HPDE6-E6E7 (cell line): ENCODE measurements around the gene PXDN.

Experiments used
- DNase-seq: peaks from one replicate; pipeline ENCODE4 v3.0.0; 2011; ENCODE audit warnings: missing footprints; ENCODE audit errors: extremely low spot score

PXDN gene

DNA sequence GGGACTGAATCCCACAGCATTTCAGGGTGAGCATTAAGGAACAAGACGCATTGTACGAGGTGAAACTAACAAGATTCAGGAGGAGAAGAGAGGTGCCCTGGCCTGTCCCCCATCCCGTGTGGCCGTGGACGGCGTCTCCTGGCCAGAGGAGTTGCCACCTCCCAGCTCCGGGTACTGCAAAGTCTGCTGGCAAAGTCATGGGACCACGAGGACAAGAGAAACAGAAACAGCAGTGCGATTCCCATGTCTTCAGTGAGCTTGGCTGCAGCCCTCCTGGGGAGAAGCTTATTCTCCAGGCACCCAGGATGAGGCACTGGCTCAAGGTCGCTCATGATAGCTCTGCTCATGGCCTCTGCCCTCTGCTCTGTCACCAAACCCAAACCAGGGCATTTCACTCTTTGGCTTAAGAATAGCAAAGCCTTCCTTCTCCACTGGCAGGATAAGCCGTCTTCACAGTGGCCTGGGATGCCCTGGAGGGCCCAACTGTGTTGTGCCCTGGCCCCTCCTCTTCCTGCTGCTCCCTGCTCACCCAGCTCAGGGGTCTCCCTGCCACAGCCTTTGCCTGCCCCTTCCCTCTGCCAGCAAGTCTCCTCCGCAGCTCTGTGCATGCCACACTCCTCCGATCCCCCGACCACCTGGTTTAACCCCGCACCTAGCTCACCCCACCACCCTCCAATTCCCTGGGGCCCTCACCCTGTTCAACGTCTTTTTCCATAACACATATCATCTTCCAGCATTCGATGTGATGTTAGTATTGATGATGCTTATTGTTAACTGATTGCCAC, 144.8 kb downstream of the PXDN start:
- DNase-seq, result no peak

- DNase-seq, result no peak
Measured at GRCh38 chr2:1598800-1599199, 145.5 kb downstream of the PXDN start.

DNA sequence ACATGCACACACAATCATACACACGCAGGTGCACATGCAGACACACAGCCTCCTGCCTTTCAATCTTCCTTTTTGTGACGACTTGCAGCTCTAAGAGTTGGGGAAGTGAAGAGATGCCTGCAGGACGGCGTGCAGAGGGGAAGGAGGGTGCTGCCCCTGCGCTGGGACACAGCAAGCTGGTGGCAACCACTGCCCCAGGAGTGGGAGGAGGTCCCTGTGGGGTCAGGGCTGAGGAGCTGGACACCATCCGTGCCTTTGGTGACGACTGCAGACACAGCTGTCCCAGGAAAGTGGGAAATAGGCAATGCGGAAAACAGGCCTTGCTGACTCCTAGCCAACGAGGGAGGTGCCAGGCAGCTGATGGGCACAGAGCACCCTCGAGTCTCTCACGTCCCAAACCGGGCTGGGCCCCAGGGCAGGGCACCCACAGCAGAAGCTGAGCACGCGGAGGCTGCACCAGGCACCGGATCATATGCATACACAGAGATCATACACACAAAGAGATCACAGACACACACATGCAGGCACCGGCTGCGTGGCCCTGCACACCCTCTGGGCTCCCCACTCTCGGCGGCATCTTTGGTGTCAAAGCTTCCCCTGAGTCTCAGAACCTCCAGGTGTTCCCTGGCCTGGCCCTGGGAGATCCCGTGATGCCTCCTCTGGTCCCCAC, 146.1 kb downstream of the PXDN start:
- no peak for DNase-seq

- no peak for DNase-seq
Measured at GRCh38 chr2:1595274-1595673, 149.0 kb downstream of the PXDN start.

GRCh38 chr2:1594373-1595171, 149.7 kb downstream of the PXDN start:
- DNase-seq, result no peak

DNA sequence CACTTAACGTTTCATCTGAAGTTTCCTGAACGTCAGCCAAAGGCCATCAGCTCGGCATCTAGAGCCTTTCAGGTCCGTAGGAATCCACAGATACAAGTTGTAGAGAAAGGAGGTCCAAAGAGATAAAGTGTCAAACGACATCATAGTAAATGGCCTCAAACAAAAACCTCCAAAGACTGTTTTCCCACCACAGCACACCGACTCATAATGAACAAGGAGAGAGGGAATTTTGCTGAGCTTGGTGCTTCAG, 150.3 kb downstream of the PXDN start:
- DNase-seq, result no peak

GRCh38 chr2:1593371-1594122, 150.8 kb downstream of the PXDN start:
- peak; percentile 45 for DNase-seq

DNA sequence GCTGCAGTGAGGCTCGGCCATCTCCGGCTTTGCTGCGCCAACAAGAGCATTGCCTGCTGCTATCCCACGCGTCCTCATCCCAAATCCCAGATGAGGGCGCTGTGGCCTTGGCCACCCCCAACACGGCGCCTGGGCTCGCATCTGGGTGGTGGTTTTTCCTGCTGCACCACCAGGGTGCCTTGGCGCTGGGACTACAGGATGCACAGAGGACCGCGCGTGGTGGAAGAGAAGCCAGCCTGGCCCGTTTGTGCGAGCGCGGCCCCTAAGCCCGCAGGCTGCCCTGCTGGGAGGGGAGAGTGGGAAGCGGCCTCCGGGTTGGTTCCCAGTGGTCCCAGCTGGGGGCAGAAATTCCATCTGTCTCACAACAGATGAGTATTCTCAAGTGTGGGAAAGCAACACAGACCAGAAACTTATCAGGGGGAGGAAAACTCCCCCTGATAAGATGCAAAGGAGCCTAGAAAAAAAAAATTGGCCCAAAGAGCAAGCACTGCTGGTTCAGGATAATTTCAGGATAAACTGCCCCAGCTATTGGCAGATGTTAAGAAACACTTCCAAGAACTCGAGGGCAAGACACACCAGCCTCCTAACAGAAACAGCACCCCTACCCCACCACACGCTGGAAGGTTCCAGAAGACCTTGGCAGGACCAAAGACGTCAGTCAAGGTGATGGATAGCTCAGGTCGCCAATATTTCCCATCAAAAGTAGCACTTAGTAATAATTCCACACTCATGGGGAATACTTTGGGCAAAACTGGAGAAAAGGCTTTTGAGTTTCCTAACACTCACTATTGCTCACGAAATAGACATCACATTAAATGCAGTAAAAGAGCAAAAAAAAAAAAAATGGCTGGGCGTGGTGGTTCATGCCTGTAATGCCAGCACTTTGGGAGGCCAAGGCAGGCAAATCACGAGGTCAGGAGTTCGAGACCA, 152.1 kb downstream of the PXDN start:
- DNase-seq, result peak; percentile 41

- no peak for DNase-seq
Measured at GRCh38 chr2:1591461-1591770, 152.9 kb downstream of the PXDN start.

GRCh38 chr2:1590596-1591460, 153.5 kb downstream of the PXDN start:
- DNase-seq, result no peak

GRCh38 chr2:1588978-1589621, 155.2 kb downstream of the PXDN start:
- no peak for DNase-seq

- DNase-seq, result no peak
Measured at GRCh38 chr2:1588051-1588977, 156.0 kb downstream of the PXDN start.

DNA sequence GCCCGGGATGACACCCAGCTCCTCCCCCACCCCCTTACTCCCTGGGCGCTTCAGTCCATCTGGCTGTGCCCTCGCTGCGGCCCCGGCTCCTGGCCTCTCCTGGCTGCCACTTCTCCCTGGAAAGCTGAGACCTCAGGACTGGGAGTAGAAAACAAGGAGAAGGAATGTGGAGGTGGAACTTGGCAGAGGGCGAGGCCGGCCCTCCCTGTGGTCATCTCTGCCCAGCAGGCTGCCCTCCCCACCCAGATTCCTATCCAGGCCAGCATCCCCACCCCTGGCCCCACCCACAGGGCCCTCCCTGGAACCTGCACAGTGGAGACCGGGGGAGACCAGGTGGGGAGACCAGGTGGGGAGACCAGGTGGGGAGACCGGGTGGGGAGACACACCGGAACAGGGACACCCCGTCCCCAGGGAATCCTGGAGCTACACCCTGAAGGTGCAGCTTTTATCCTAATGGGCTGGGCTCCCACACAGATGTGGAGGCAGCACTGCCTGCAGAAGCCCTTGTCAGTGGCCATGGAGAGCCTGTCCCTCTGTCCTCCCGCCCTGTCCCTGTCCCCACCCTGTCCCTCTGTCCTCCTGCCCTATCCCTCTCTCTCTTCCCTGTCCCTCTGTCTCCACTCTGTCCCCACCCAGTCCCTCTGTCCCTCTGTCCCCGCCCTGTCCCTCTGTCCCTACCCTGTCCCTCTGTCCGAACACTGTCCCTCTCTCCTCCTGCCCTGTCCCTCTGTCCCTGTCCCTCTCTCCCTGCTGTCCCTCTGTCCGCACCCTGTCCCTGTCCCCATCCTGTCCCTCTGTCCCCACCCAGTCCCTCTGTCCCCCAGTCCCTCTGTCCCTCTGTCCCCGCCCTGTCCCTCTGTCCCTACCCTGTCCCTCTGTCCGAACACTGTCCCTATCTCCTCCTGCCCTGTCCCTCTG, 157.1 kb downstream of the PXDN start:
- no peak for DNase-seq

DNA sequence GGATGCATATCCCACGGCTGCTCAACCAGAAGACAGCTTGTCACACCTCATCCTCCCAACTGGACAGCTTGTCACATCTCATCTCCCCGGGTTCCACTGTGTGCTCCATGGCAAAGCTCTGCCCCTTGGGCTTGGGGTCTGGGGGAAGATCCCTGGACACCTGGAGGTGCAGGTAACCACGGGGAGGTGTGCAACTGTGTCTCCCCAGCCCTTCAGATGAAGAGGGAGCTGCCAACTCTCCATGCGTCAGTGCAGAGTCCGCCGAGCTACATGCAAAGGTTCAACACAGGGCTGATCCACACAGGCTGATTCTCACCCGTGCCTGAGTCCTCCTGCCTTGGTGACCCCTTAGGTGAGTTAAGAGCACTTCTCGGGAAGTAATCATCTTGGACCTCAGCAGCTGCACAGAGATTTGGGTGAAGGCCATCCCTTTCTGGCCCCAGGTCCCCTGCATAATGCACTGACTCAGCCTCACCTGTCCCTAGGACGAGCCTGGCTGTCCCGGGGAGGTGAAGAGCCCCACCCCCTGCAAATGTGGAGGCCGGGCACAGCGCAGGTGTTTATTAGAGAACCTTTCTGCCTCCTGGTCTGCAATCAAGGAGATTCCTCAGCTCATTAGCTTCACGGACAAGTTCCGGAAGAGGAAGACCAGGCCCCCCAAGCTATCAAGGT, 157.9 kb downstream of the PXDN start:
- no peak for DNase-seq

DNA sequence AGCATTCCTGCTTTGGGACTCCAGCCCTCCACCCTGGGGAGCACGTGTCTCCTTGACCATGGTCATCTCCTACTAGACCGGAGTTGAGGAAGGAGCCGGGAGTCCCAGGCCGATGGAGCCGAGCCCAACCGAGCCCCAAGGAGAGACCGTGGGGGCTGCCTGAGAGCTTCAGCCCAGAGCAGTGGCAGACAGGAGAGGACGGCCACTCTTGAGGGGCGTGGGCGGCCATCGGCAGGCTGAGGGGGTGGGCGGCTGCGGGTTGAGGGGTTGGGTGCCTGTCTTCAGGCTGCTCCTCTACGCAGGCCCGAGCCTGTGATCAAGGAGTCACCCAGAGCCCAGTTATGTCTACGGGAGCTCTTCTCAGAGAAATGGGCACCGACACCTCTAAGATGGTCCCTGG, 158.7 kb downstream of the PXDN start:
- no peak for DNase-seq

DNA sequence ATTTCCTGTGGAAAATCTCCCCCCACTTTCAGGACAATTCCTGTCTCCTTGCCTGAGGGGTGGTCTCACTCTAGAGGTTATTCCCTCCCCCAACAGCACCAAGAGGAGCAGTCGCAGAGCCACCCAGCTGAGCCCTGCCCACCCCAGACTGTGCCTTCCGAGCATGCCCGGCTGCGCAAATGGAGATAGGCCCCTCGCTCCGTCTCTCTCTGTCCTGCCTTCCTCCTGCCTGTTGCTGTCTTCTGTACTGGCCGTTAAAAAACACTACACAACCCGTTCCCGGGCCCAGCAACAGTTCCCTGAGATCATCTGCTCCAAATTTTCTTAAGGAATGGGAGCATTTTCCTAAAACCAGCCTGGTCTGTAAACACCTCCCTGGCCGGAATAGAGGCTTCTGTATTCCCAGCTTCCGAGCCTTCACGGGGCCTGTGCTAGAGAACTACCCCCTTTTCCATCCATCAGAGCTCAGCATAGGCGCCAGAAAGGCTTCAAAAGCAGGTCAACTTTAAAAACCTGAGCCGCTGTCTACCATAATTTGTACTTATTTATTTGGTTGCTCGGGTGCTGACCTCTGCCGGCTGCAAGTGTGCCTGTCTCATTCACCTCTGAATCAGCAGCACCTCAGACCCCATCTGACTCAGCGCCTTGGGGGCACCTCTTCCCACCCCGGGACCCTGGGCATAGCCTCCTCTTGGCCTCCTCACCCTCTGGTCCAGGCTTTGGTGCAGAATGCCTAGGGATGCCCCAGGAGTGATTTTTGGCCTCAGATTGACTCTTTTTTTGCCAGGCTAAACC, 159.4 kb downstream of the PXDN start:
- no peak for DNase-seq
